Endothelial cell (in vitro differentiated cells): Measurements from ENCODE around the gene NF1. TPM values are rescaled to one million over a fixed set of nuclear protein-coding genes. Genes with fewer than 3 reads are reported as not detected.

Experiments used
- DNase-seq: peaks from one replicate; pipeline ENCODE4 v3.0.0; 2021; ENCODE audit warnings: low spot score
- H3K27ac Mint-ChIP-seq: one replicate; pipeline ENCODE4 v1.8.0; 2021; ENCODE audit warnings: mixed read lengths, inconsistent platforms; ENCODE audit not compliant: unreplicated experiment
- H3K27me3 Mint-ChIP-seq: one replicate; pipeline ENCODE4 v1.8.0; 2021; ENCODE audit warnings: mild to moderate bottlenecking, moderate library complexity, mixed read lengths, inconsistent platforms; ENCODE audit not compliant: unreplicated experiment
- H3K36me3 Mint-ChIP-seq: one replicate; pipeline ENCODE4 v1.8.0; 2021; ENCODE audit warnings: mild to moderate bottlenecking, low read depth, mixed read lengths, inconsistent platforms; ENCODE audit not compliant: unreplicated experiment
- H3K4me1 Mint-ChIP-seq: one replicate; pipeline ENCODE4 v1.8.0; 2021; ENCODE audit warnings: mild to moderate bottlenecking, mixed read lengths, inconsistent platforms; ENCODE audit not compliant: unreplicated experiment
- H3K4me3 Mint-ChIP-seq: one replicate; pipeline ENCODE4 v1.8.0; 2021; ENCODE audit warnings: mild to moderate bottlenecking, mixed read lengths, inconsistent platforms; ENCODE audit not compliant: unreplicated experiment
- H3K9me3 Mint-ChIP-seq: one replicate; pipeline ENCODE4 v1.8.0; 2021; ENCODE audit warnings: mixed read lengths, inconsistent platforms; ENCODE audit not compliant: unreplicated experiment
- total RNA-seq: library from RNA; stranded (reverse); fragmentation: NEBNext Ultra II Directional; extraction: Animal tissue kit (Norgen Biotek cat#: 25700); gene quantifications from one replicate; pipeline ENCODE4 v1.2.1, GENCODE V29; 2021; ENCODE audit not compliant: unreplicated experiment
- TF ChIP-seq, protein P1 (sequence below): fragments of 200-600 bp; sonication (generic); IDR thresholded peaks from one replicate; pipeline ENCODE4 v1.5.0; 2021; ENCODE audit warnings: antibody characterized with exemption; ENCODE audit not compliant: unreplicated experiment

NF1 gene
- total RNA-seq, 1 donor from 2014 or later, result 52.7 TPM

DNA sequence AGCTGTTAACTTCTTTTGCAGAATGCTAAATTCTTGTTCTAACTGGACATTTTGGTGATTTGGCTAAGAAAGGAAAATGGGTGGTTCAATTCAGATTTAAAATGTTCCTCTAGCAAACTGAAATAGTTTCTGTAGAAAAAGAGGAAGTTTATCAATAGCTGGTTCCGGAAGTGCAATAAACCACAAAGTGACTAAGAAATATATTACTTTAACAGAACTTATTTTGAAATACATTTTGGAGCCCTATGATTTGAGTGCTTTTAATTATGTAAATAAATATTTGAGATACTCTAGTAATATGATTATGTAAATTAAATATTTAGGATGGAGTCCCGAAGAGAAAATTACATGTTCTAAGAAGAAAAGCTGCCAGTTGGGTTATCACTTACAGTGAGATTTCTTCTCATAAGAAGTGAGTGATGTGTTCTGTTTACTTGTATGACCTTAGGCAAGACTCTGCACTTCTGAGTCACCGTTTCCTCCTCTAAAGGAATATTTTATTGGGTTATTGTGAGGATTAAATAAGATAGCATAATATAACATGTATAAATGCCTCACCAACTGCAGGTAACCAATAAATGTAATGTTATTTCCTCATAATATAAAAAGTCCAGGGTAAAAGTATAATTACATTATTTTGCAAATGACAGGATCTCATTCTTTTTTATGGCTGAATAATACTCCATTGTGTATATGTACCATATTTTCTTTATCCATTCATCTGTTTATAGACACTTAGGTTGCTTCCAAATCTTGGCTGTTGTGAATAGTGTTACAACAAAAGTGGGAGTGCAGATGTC, 219.4 kb downstream of the NF1 start, which contains the start of gene EVI2B:
TSS of gene EVI2B (minus strand) at position 73 of the 800 bp plus-strand sequence. CDS start 8,445 bp downstream, outside the sequence.
- DNase-seq, result no peak
- H3K27me3 Mint-ChIP-seq, result peaks cover 1% of the 10 kb centered on the region
- no peak within 1 kb of the TSS for H3K4me3 Mint-ChIP-seq
- TF ChIP-seq, protein P1, sequence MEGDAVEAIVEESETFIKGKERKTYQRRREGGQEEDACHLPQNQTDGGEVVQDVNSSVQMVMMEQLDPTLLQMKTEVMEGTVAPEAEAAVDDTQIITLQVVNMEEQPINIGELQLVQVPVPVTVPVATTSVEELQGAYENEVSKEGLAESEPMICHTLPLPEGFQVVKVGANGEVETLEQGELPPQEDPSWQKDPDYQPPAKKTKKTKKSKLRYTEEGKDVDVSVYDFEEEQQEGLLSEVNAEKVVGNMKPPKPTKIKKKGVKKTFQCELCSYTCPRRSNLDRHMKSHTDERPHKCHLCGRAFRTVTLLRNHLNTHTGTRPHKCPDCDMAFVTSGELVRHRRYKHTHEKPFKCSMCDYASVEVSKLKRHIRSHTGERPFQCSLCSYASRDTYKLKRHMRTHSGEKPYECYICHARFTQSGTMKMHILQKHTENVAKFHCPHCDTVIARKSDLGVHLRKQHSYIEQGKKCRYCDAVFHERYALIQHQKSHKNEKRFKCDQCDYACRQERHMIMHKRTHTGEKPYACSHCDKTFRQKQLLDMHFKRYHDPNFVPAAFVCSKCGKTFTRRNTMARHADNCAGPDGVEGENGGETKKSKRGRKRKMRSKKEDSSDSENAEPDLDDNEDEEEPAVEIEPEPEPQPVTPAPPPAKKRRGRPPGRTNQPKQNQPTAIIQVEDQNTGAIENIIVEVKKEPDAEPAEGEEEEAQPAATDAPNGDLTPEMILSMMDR, result no peak
- no peaks in the 10 kb centered on the region for H3K9me3 Mint-ChIP-seq
- peaks cover 17% of the 10 kb centered on the region for H3K4me1 Mint-ChIP-seq
- H3K36me3 Mint-ChIP-seq, result peaks cover 5% of the 10 kb centered on the region
- no peak within 1 kb of the TSS for H3K27ac Mint-ChIP-seq

DNA sequence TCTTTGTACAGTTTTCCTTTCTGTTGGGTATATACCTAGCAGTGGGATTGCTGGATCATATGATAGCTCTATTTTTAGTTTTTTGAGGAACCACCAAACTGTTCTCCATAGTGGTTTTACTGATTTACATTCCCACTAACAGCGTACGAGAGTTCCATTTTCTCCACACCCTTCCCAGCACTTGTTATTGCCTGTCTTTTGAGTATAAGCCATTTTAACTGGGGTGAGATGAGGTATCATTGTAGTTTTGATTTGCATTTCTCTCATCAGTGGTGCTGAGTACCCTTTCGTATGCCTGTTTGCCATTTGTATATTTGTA, 220.0 kb downstream of the NF1 start:
- H3K36me3 Mint-ChIP-seq, result peaks cover 5% of the 10 kb centered on the region
- H3K4me3 Mint-ChIP-seq, result no peak overlapping the region
- peaks cover 16% of the 10 kb centered on the region for H3K4me1 Mint-ChIP-seq
- DNase-seq, result no peak
- H3K27me3 Mint-ChIP-seq, result peaks cover 1% of the 10 kb centered on the region
- TF ChIP-seq, protein P1, result no peak
- no peak overlapping the region for H3K27ac Mint-ChIP-seq
- no peaks in the 10 kb centered on the region for H3K9me3 Mint-ChIP-seq

DNA sequence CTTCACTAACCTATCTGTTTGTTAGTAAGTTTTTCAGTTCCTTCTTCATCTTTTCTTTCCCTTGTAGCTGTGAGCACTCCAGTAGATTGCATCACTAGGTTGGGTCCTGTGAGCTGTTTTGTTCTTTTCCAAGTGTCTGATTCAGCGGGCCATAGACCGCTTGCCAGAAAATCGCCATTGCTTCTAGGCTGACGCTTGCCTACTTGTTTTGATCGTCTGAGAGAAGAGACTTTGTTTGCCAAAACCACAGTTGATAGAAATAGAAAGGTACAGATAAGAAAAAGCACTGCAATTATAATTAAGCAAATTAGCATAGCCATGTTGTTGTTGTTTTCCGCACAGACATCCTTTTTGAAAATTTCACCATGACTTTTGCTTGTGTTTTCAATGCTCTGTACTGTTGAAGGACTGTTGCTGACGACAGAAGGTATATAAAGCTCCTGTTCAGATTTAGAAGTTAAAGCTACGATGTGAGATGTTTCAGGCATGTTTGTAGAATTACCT, 223.6 kb downstream of the NF1 start:
- TF ChIP-seq, protein P1, result no peak
- no peak for DNase-seq
- Mint-ChIP-seq H3K9me3 (no peaks in the 10 kb centered on the region), H3K27ac (peak overlapping the region; percentile 79), H3K36me3 (no peaks in the 10 kb centered on the region), H3K4me1 (peaks cover 10% of the 10 kb centered on the region), H3K4me3 (no peak overlapping the region), H3K27me3 (no peaks in the 10 kb centered on the region)

DNA sequence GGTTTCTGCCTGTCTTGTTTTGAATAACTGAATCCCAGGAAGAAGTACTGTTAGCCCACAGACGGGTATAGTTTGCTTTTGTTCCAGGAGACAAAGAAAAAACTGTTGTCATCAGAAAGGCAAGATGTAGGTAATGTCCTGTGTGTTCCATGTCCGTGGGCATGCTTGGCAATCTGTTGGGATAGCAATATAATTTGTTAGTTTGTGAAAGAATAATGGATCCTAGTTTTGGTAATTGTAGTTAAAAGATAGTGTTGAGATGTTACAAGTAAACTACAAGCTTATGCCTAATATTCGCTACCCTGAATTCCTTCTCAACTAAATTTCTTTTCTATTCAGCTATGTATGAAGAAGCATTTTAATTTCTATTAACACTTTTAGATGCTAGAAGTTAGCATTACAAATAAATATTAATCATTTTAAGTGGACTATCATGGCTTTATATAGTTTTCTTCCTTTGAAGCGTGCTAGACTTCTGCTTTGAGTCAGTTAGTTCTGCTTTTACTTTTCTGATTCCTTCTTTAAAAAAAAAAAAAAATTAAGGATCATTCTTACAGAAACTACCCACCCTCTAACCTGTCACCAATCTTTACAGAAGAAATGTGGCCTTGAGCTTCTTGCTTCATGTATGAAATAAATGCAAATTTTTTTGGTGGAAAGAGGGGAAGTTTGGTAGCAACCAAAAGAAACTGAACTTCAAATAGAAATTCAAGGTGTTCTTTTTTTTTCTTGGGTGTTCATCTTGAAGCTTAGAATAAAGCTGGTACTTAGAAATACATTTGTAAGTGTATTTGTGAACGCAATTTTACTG, 224.3 kb downstream of the NF1 start:
- Mint-ChIP-seq H3K9me3 (no peaks in the 10 kb centered on the region), H3K4me3 (no peak overlapping the region), H3K4me1 (peaks cover 10% of the 10 kb centered on the region), H3K27me3 (no peaks in the 10 kb centered on the region), H3K36me3 (no peaks in the 10 kb centered on the region), H3K27ac (peak overlapping the region; percentile 79)
- DNase-seq, result no peak
- TF ChIP-seq, protein P1, result no peak
